IPS-18a (cell line): Measurements from ENCODE around the gene SCN4A.
"Not testable (repeated sequence)": the region's sequence is repeated elsewhere in the genome, so short reads cannot be mapped to it uniquely, and the experiment has no call there.

Source experiments
- H3K27ac ChIP-seq: one replicate; pipeline ENCODE4 v1.5.1; 2013; ENCODE audit warnings: low read length
- H3K27me3 ChIP-seq: one replicate; pipeline ENCODE4 v1.6.1; 2013; ENCODE audit warnings: mild to moderate bottlenecking, low read length; ENCODE audit not compliant: control insufficient read depth, insufficient read depth
- H3K36me3 ChIP-seq: one replicate; pipeline ENCODE4 v1.6.1; 2013; ENCODE audit warnings: low read depth, low read length; ENCODE audit not compliant: control insufficient read depth
- H3K4me1 ChIP-seq: one replicate; pipeline ENCODE4 v1.6.1; 2013; ENCODE audit warnings: low read depth, low read length; ENCODE audit not compliant: control insufficient read depth
- H3K4me3 ChIP-seq: one replicate; pipeline ENCODE4 v1.5.1; 2013; ENCODE audit warnings: low read length
- H3K9ac ChIP-seq: one replicate; pipeline ENCODE4 v1.6.1; 2013; ENCODE audit warnings: mild to moderate bottlenecking, low read length, moderate library complexity
- H3K9me3 ChIP-seq: one replicate; pipeline ENCODE4 v1.6.1; 2013; ENCODE audit warnings: low read depth, low read length; ENCODE audit not compliant: control insufficient read depth

The SCN4A gene

GRCh38 chr17:63894821-63895220 lies 77.9 kb downstream of the SCN4A start:
- H3K4me3 ChIP-seq, H3K4me1 ChIP-seq, H3K9me3 ChIP-seq, H3K27ac ChIP-seq, H3K9ac ChIP-seq, H3K36me3 ChIP-seq, H3K27me3 ChIP-seq: not testable (repeated sequence)

GRCh38 chr17:63894021-63894420 lies 78.7 kb downstream of the SCN4A start:
- H3K27ac ChIP-seq, H3K4me1 ChIP-seq, H3K9ac ChIP-seq, H3K9me3 ChIP-seq, H3K4me3 ChIP-seq, H3K27me3 ChIP-seq, H3K36me3 ChIP-seq: not testable (repeated sequence)

GRCh38 chr17:63892316-63893037 lies 80.2 kb downstream of the SCN4A start:
- not testable (repeated sequence) for H3K27ac ChIP-seq, H3K4me1 ChIP-seq, H3K27me3 ChIP-seq, H3K9ac ChIP-seq, H3K9me3 ChIP-seq, H3K36me3 ChIP-seq, H3K4me3 ChIP-seq

- H3K9ac ChIP-seq, H3K9me3 ChIP-seq: not testable (repeated sequence)
Measured at GRCh38 chr17:63889026-63889848, 83.5 kb downstream of the SCN4A start.

More at GRCh38 chr17:63889026-63889848, 83.5 kb downstream of the SCN4A start:
- H3K4me3 ChIP-seq, H3K27ac ChIP-seq, H3K36me3 ChIP-seq, H3K27me3 ChIP-seq, H3K4me1 ChIP-seq: not testable (repeated sequence)
